Natural killer cell (primary cell): ENCODE data around the gene COMMD3. TPM values are rescaled to one million over a fixed set of nuclear protein-coding genes. Genes with fewer than 3 reads are reported as not detected.

ENCODE experiments used
- ATAC-seq, 3 donors: fragments of 150-1000 bp in 2 of 3; fragments of 200-7000 bp in 1 of 3; cut with Tn5 transposase; 1 replicate in 1 of 3; 2 replicates in 2 of 3; pipeline ENCODE4 v1.10.0; 2021; ENCODE audit warnings: mild to moderate bottlenecking in 2 of 3, moderate library complexity in 2 of 3
- DNase-seq, 2 donors: peaks; one replicate each; pipeline versions ENCODE4 v3.0.0 to v3.0.0-alpha.2; 2013 to 2021; ENCODE audit warnings: mixed read lengths in 1 of 2
- H3K27ac ChIP-seq: one replicate; pipeline ENCODE4 v1.5.1; 2013; ENCODE audit warnings: mild to moderate bottlenecking, low read length
- H3K27me3 ChIP-seq: one replicate; pipeline ENCODE4 v1.6.1; 2013; ENCODE audit warnings: low read length; ENCODE audit not compliant: control insufficient read depth, insufficient read depth
- H3K36me3 ChIP-seq: one replicate; pipeline ENCODE4 v1.6.1; 2013; ENCODE audit warnings: low read length; ENCODE audit not compliant: control insufficient read depth, insufficient read depth
- H3K4me1 ChIP-seq: one replicate; pipeline ENCODE4 v1.6.1; 2013; ENCODE audit warnings: low read length; ENCODE audit not compliant: control insufficient read depth, insufficient read depth
- H3K4me3 ChIP-seq: one replicate; pipeline ENCODE4 v1.5.1; 2013; ENCODE audit warnings: low read length
- H3K9me3 ChIP-seq: one replicate; pipeline ENCODE4 v1.6.1; 2013; ENCODE audit warnings: low read length; ENCODE audit not compliant: control insufficient read depth, insufficient read depth
- H3K27ac Mint-ChIP-seq, 2 donors: one replicate each; pipeline ENCODE4 v1.8.0; 2022; ENCODE audit warnings: mild to moderate bottlenecking in 2 of 2, mixed read lengths in 2 of 2, moderate library complexity in 1 of 2
- H3K27me3 Mint-ChIP-seq, 2 donors: one replicate each; pipeline ENCODE4 v1.8.0; 2022; ENCODE audit warnings: low read depth in 2 of 2, mixed read lengths in 2 of 2
- H3K36me3 Mint-ChIP-seq: one replicate; pipeline ENCODE4 v1.8.0; 2022; ENCODE audit warnings: mixed read lengths
- H3K4me1 Mint-ChIP-seq, 2 donors: one replicate each; pipeline ENCODE4 v1.8.0; 2022; ENCODE audit warnings: mixed read lengths in 2 of 2
- H3K4me3 Mint-ChIP-seq: one replicate; pipeline ENCODE4 v1.8.0; 2022; ENCODE audit warnings: mild to moderate bottlenecking, moderate library complexity, mixed read lengths
- H3K9me3 Mint-ChIP-seq, 2 donors: one replicate each; pipeline ENCODE4 v1.8.0; 2022; ENCODE audit warnings: mixed read lengths in 2 of 2
- CTCF ChIP-seq: fragments of 200-600 bp; IDR thresholded peaks from one replicate; pipeline ENCODE4 v1.8.0; 2022; ENCODE audit warnings: antibody characterized with exemption
- WGBS: methylation state at CpG from one replicate; pipeline ENCODE4 v1.1.7; 2013; ENCODE audit warnings: missing lambda C conversion rate; ENCODE audit not compliant: insufficient coverage; 5-methylcytosine and 5-hydroxymethylcytosine counted together
- intact Hi-C: fragments of 100-400 bp; cut with micrococcal nuclease; formaldehyde crosslinking; loops from one replicate; pipeline ENCODE4 v1.14.2; 2022
- total RNA-seq, 4 donors: library from RNA; stranded (reverse); fragments of 120-200 nt in 1 of 4; gene quantifications; one replicate each; pipeline versions ENCODE4 v1.2.3 to v1.2.4, GENCODE V29; 2013 to 2022

Gene COMMD3
- total RNA-seq, 3 donors from 2014 or later (not counting 1 experiment from before 2014, with no cell fraction given), result 43.1 to 48.3 (median 44.2) TPM

GRCh38 chr10:22326145-22326702 is 10.0 kb downstream of the COMMD3 start:
- Histone ChIP-seq H3K27me3 (peaks cover 27% of the 10 kb centered on the region), H3K36me3 (peaks cover 20% of the 10 kb centered on the region), H3K9me3 (no peaks in the 10 kb centered on the region), H3K4me1 (peaks cover 20% of the 10 kb centered on the region), H3K27ac (peak overlapping the region; percentile 47), H3K4me3 (peak overlapping the region; percentile 49)
- ATAC-seq (no peak), DNase-seq (peak in 1 of 2 donors; percentile 26)
- intact Hi-C loops, result loop anchor here (10.0 kb wide), 1 partner anchor 389 kb away; the partner anchor contains the start of gene PIP4K2A
- peaks cover 10% of the 10 kb centered on the region for H3K36me3 Mint-ChIP-seq
- H3K27me3 Mint-ChIP-seq, result peaks cover 13 to 30% of the 10 kb centered on the region in 2 donors
- TF ChIP-seq CTCF, result no peak
- peak overlapping the region; percentile 68 to 77 for H3K27ac Mint-ChIP-seq
- WGBS, result 80% methylated on average over 7 of the region's 8 CpGs
- H3K4me3 Mint-ChIP-seq, result peak overlapping the region; percentile 78
- peaks cover 35 to 43% of the 10 kb centered on the region in 2 donors for H3K4me1 Mint-ChIP-seq
- no peaks in the 10 kb centered on the region for H3K9me3 Mint-ChIP-seq

- Mint-ChIP-seq H3K27ac (no peak overlapping the region), H3K36me3 (peaks cover 10% of the 10 kb centered on the region), H3K4me1 (peaks cover 33 to 35% of the 10 kb centered on the region in 2 donors), H3K4me3 (no peak overlapping the region), H3K27me3 (peaks cover 6 to 8% of the 10 kb centered on the region in 2 donors), H3K9me3 (peaks cover 0 to 2% of the 10 kb centered on the region in 2 donors)
- H3K4me3 ChIP-seq, result no peak overlapping the region
- H3K27ac ChIP-seq, result no peak overlapping the region
- WGBS, result 97% methylated on average over 3 of the region's 3 CpGs
- H3K36me3 ChIP-seq, result peaks cover 20% of the 10 kb centered on the region
- H3K27me3 ChIP-seq, result peaks cover 8% of the 10 kb centered on the region
- intact Hi-C loops, result loop anchor here (10.0 kb wide), 1 partner anchor 386 kb away; the partner anchor contains the start of gene PIP4K2A
- H3K9me3 ChIP-seq, result peaks cover 4% of the 10 kb centered on the region
- no peak for TF ChIP-seq CTCF
- peaks cover 25% of the 10 kb centered on the region for H3K4me1 ChIP-seq
- ATAC-seq, result no peak
- DNase-seq, result no peak
Measured at GRCh38 chr10:22329150-22329549, 13.0 kb downstream of the COMMD3 start.

GRCh38 chr10:22332116-22332692 is 16.0 kb downstream of the COMMD3 start:
- Histone ChIP-seq H3K27me3 (peaks cover 27% of the 10 kb centered on the region), H3K4me1 (peaks cover 42% of the 10 kb centered on the region), H3K4me3 (no peak overlapping the region), H3K27ac (no peak overlapping the region), H3K36me3 (peaks cover 17% of the 10 kb centered on the region), H3K9me3 (peaks cover 4% of the 10 kb centered on the region)
- intact Hi-C loops, result no loop called here
- Mint-ChIP-seq H3K27me3 (peaks cover under 1 to 15% of the 10 kb centered on the region in 2 donors), H3K36me3 (peaks cover 10% of the 10 kb centered on the region), H3K27ac (peak overlapping the region in 1 of 2 donors; percentile 92), H3K4me1 (peaks cover 23 to 33% of the 10 kb centered on the region in 2 donors), H3K4me3 (peak overlapping the region; percentile 91), H3K9me3 (peaks cover 0 to 2% of the 10 kb centered on the region in 2 donors)
- ATAC-seq (no peak), DNase-seq (no peak)
- WGBS, result 94% methylated on average over 7 of the region's 7 CpGs
- no peak for TF ChIP-seq CTCF
